ENCODE results near the gene GPATCH3.

The GPATCH3 gene

DNA sequence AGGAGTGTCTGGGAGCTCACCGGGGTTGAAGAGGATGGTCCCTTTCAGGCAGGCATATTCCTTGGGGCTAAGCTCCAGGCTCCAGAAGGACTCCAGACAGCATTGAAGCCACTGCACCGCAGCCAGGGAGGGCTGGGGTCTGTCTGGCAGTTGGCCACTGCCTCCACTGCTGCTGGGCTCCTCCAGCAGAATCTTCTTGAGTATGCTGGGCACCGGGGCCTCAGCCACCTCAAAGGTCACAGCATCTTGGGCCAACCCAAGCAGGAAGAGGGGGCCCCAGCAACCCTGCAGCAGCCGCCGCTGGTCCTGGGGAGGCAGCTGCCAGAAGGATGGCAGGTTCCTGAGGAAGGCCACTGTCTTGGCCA is 13.1 kb upstream of the GPATCH3 start:
- DNase-seq (ENCODE audit: low spot score), result no peak
- no peak for TF ChIP-seq CTCF (IDR thresholded peaks at IDR 0.05; ENCODE audit: extremely low read depth, missing control alignments)

DNA sequence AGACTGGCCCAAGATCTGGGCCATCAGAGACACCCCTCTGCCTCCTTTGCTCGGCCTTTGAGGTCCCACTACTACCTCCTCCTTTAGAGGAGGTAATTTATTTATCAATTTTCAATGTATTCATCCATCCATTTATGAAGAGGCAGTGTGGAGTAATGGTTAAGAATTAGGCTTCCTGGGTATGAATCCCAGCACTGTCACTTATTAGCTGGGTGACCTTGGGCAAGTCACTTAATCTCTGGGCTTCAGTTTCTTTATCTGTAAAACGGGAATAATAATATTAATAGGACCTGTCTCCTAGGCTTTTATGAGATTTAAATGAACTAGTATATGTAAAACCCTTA is 11.9 kb upstream of the GPATCH3 start:
- no peak for TF ChIP-seq CTCF (IDR thresholded peaks at IDR 0.05; ENCODE audit: extremely low read depth, missing control alignments)
- no peak for DNase-seq (ENCODE audit: low spot score)

GRCh38 chr1:26911399-26912146 is 11.3 kb upstream of the GPATCH3 start:
- no peak for DNase-seq (ENCODE audit: low spot score)

DNA sequence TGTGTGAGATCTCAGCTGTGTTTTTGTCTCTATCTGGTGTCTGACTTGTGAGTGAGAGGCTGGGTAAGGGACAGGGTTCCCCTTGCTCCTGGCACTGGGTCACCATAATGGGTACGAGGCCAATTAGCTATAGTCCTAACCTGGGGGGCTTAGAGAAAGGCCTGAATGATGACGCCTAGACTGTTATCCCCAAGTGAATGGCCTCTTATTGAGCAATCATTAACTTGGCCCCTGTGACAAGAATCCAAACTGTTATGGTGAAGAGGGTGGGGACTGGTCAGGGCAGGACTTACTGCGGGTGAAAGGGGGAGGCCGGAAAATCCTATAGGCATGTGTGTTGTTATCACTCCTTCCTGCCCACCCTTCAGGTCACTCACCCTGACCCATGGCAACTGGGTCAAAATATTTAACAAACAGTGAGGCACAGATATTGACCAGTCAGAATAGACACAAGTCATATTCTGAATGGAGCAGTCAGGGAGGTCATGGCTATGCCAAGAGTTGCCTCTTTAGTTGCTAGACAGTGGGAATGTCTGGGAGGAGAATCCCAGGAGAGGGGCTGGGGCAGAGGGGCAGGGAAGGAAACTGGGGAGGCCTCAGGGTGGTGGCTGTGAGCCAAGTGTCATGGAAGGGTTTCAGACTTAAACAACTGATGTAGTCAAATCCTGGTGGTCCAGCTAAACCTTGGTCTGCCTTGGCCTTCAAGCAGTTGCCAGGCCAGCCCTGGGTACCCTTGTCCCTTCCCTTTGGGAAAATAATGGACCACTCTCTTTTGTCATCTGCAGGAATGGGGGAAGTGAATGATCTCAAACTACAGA is 10.3 kb upstream of the GPATCH3 start:
- no peak for TF ChIP-seq CTCF (IDR thresholded peaks at IDR 0.05; ENCODE audit: extremely low read depth, missing control alignments)
- DNase-seq (ENCODE audit: low spot score), result no peak

More at GRCh38 chr1:26911399-26912146, 11.3 kb upstream of the GPATCH3 start:
- TF ChIP-seq CTCF (IDR thresholded peaks at IDR 0.05; ENCODE audit: extremely low read depth, missing control alignments), result no peak

GRCh38 chr1:26909951-26910342 is 9.7 kb upstream of the GPATCH3 start:
- no peak for TF ChIP-seq CTCF (IDR thresholded peaks at IDR 0.05; ENCODE audit: extremely low read depth, missing control alignments)
- DNase-seq (ENCODE audit: low spot score), result no peak

GRCh38 chr1:26907071-26907917 is 7.0 kb upstream of the GPATCH3 start:
- DNase-seq (ENCODE audit: low spot score), result no peak
- no peak for TF ChIP-seq CTCF (IDR thresholded peaks at IDR 0.05; ENCODE audit: extremely low read depth, missing control alignments)

Data from GM20000 (cell line).